Transverse colon (tissue), 4 donors: ENCODE data around the gene SOBP. TPM values are rescaled to one million over a fixed set of nuclear protein-coding genes. Genes with fewer than 3 reads are reported as not detected.

Experiments used
- DNase-seq: peaks from one replicate; pipeline ENCODE4 v3.0.0-alpha.2; 2019
- H3K27ac ChIP-seq, 4 donors: fragments of 200-600 bp; sonication (generic); 2 replicates each; pipeline ENCODE4 v1.5.1; 2016 to 2018; ENCODE audit warnings: inconsistent platforms in 4 of 4
- H3K27me3 ChIP-seq: fragments of 200-600 bp; sonication (generic); 2 replicates; pipeline ENCODE4 v1.5.1; 2017; ENCODE audit warnings: inconsistent platforms
- H3K36me3 ChIP-seq, 4 donors: fragments of 200-600 bp; sonication (generic); 2 replicates each; pipeline ENCODE4 v1.5.1; 2017 to 2019; ENCODE audit warnings: inconsistent platforms in 4 of 4
- H3K4me1 ChIP-seq, 4 donors: fragments of 200-600 bp; sonication (generic); 2 replicates each; pipeline ENCODE4 v1.5.1; 2017 to 2020; ENCODE audit warnings: inconsistent platforms in 4 of 4
- H3K4me3 ChIP-seq, 4 donors: fragments of 200-600 bp; sonication (generic); 1 replicate in 1 of 4; 2 replicates in 3 of 4; pipeline versions ENCODE4 v1.5.1 to v1.6.1; 2017 to 2019; ENCODE audit warnings: inconsistent platforms in 4 of 4
- H3K9me3 ChIP-seq, 2 donors: fragments of 200-600 bp; sonication (generic); 2 replicates each; pipeline ENCODE4 v1.5.1; 2017 to 2019; ENCODE audit warnings: inconsistent platforms in 2 of 2
- EP300 ChIP-seq: sonication (generic); formaldehyde crosslinking; IDR thresholded peaks from one replicate; pipeline ENCODE4 v1.6.1; 2017; ENCODE audit warnings: antibody characterized with exemption, low read depth
- POLR2A ChIP-seq: fragments of 450-650 bp; IDR thresholded peaks from one replicate; pipeline ENCODE4 v1.6.1; 2016; ENCODE audit warnings: antibody characterized with exemption, mild to moderate bottlenecking, moderate library complexity
- POLR2AphosphoS5 ChIP-seq, 3 donors: sonication (generic); formaldehyde crosslinking; IDR thresholded peaks; one replicate each; pipeline ENCODE4 v1.6.1; 2016; ENCODE audit warnings: antibody characterized with exemption in 3 of 3
- WGBS, 2 donors: methylation state at CpG; one replicate each; pipeline ENCODE4 v1.1.5; 2018; ENCODE audit warnings: low coverage in 1 of 2; 5-methylcytosine and 5-hydroxymethylcytosine counted together
- in situ Hi-C, 4 donors: fragments of 200-750 bp; cut with MboI; loops; one replicate each; pipeline versions ENCODE4 v1.15.0 to v1.15.1; 2017; ENCODE audit warnings: low sequenced_read_pairs in 3 of 4, low pct_ligation_motif_present in 1 of 4, low pct_unique_long_range_greater_than_20kb in 1 of 4
- intact Hi-C: fragments of 100-400 bp; cut with DNase I; formaldehyde crosslinking; loops from one replicate; pipeline ENCODE4 v1.15.1; 2023; ENCODE audit warnings: low total_unique reads
- total RNA-seq, 4 donors: library from RNA; depleted of rRNA; stranded (reverse); fragments of >200 nt; gene quantifications; one replicate each; pipeline ENCODE4 v1.1.0, GENCODE V29; 2016
- TF ChIP-seq, protein P1 (sequence below), 5 experiments: fragments of 200-600 bp in 3 of 5; fragments of 450-650 bp in 2 of 5; sonication (generic) in 3 of 5; IDR thresholded peaks; 1 replicate in 2 of 5; 2 replicates in 3 of 5; pipeline ENCODE4 v1.5.1; 2016 to 2017; ENCODE audit warnings: antibody characterized with exemption in 5 of 5, inconsistent platforms in 3 of 5, mild to moderate bottlenecking in 2 of 5, moderate library complexity in 1 of 5

The SOBP gene
- total RNA-seq, 4 donors from 2014 or later, result 2.6 to 15.9 (median 4.6) TPM

DNA sequence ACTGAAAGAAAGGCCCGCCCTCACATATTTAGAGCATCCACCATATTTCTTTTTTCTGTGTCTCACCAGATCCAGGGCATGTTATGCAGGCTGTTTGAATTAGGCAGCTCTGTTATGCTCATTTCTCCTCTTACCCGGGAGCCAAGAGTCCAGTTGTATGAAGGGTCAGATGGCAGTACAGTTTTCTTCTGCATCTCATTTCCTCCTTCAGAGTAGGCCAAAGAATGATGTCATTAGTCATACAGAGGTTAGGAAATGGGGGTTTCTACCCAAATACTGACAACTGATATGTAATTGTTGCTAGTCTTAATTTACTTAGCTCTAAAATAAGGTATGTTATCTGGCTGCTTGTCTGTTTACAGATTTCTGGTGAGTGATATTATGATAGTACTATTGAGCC, 130.8 kb downstream of the SOBP start:
- intact Hi-C loops (no loop called here), in situ Hi-C loops (no loop called here)
- Histone ChIP-seq H3K36me3 (no peaks in the 10 kb centered on the region), H3K27me3 (no peaks in the 10 kb centered on the region), H3K4me1 (no peaks in the 10 kb centered on the region), H3K9me3 (no peaks in the 10 kb centered on the region), H3K27ac (no peak overlapping the region), H3K4me3 (no peak overlapping the region)
- WGBS, 2 donors, result 90% methylated on average over 2 of the region's 2 CpGs
- TF ChIP-seq POLR2AphosphoS5 (IDR thresholded peaks at IDR 0.05) (no peak), POLR2A (no peak), EP300 (no peak)
- TF ChIP-seq, protein P1, sequence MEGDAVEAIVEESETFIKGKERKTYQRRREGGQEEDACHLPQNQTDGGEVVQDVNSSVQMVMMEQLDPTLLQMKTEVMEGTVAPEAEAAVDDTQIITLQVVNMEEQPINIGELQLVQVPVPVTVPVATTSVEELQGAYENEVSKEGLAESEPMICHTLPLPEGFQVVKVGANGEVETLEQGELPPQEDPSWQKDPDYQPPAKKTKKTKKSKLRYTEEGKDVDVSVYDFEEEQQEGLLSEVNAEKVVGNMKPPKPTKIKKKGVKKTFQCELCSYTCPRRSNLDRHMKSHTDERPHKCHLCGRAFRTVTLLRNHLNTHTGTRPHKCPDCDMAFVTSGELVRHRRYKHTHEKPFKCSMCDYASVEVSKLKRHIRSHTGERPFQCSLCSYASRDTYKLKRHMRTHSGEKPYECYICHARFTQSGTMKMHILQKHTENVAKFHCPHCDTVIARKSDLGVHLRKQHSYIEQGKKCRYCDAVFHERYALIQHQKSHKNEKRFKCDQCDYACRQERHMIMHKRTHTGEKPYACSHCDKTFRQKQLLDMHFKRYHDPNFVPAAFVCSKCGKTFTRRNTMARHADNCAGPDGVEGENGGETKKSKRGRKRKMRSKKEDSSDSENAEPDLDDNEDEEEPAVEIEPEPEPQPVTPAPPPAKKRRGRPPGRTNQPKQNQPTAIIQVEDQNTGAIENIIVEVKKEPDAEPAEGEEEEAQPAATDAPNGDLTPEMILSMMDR (IDR thresholded peaks at IDR 0.05), result no peak
- no peak for DNase-seq

- TF ChIP-seq POLR2AphosphoS5 (IDR thresholded peaks at IDR 0.05) (no peak), POLR2A (no peak), EP300 (no peak)
- TF ChIP-seq, protein P1 (IDR thresholded peaks at IDR 0.05), result no peak
- no peaks in the 10 kb centered on the region for H3K4me1 ChIP-seq
- no peaks in the 10 kb centered on the region for H3K9me3 ChIP-seq
- intact Hi-C loops (no loop called here), in situ Hi-C loops (no loop called here)
- 91 to 93% methylated on average over 2 to 6 of the region's 6 CpGs for WGBS, 2 donors
- H3K27me3 ChIP-seq, result no peaks in the 10 kb centered on the region
- no peak overlapping the region for H3K27ac ChIP-seq
- no peak for DNase-seq
- H3K4me3 ChIP-seq, result no peak overlapping the region
- H3K36me3 ChIP-seq, result no peaks in the 10 kb centered on the region
Measured at GRCh38 chr6:107621229-107621937, 131.5 kb downstream of the SOBP start.

DNA sequence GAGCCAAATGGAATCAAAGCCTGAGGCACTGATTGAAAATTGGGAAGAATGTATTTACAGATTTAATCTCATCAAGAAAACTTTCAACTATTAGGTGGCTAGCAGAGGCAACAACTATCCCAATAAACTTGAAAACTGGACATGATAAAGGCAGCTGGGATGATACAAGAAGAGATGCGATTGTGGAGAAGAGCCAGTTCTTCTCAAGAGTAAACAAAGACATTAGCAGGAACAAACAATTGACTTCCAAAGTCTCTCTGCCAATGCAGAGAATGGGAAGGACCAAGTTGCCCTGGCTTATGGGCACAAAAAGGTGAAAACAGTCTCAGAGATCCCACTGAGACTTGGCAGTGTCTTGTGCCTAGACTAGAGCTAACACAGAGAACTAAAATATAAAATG, 132.4 kb downstream of the SOBP start:
- Histone ChIP-seq H3K4me1 (no peaks in the 10 kb centered on the region), H3K27ac (no peak overlapping the region), H3K36me3 (no peaks in the 10 kb centered on the region), H3K27me3 (no peaks in the 10 kb centered on the region), H3K9me3 (no peaks in the 10 kb centered on the region), H3K4me3 (no peak overlapping the region)
- TF ChIP-seq EP300 (no peak), POLR2AphosphoS5 (IDR thresholded peaks at IDR 0.05) (no peak), POLR2A (no peak)
- TF ChIP-seq, protein P1 (IDR thresholded peaks at IDR 0.05), result no peak
- intact Hi-C loops, result no loop called here
- 44 to 80% methylated on average over 1 of the region's 1 CpG for WGBS, 2 donors
- in situ Hi-C loops, result no loop called here
- no peak for DNase-seq

- 84% methylated on average over 3 of the region's 3 CpGs for WGBS, 2 donors
- intact Hi-C loops (no loop called here), in situ Hi-C loops (no loop called here)
- H3K4me3 ChIP-seq, result no peak overlapping the region
- H3K27me3 ChIP-seq, result no peaks in the 10 kb centered on the region
- H3K9me3 ChIP-seq, result no peaks in the 10 kb centered on the region
- DNase-seq, result no peak
- no peak overlapping the region for H3K27ac ChIP-seq
- no peaks in the 10 kb centered on the region for H3K36me3 ChIP-seq
- TF ChIP-seq, protein P1 (IDR thresholded peaks at IDR 0.05), result no peak
- TF ChIP-seq POLR2A (no peak), POLR2AphosphoS5 (IDR thresholded peaks at IDR 0.05) (no peak), EP300 (no peak)
- peaks cover 0 to 7% (median 3%) of the 10 kb centered on the region in 4 donors for H3K4me1 ChIP-seq
Measured at GRCh38 chr6:107624050-107624449, 134.1 kb downstream of the SOBP start.
